ENCODE measurements around the gene GATC. TPM values are rescaled to one million over a fixed set of nuclear protein-coding genes. Genes with fewer than 3 reads are reported as not detected.

The GATC gene
- total RNA-seq, 3 donors from 2014 or later (not counting 1 experiment from before 2014, with no cell fraction given) = 16.5 to 22.8 (median 20.5) TPM

DNA sequence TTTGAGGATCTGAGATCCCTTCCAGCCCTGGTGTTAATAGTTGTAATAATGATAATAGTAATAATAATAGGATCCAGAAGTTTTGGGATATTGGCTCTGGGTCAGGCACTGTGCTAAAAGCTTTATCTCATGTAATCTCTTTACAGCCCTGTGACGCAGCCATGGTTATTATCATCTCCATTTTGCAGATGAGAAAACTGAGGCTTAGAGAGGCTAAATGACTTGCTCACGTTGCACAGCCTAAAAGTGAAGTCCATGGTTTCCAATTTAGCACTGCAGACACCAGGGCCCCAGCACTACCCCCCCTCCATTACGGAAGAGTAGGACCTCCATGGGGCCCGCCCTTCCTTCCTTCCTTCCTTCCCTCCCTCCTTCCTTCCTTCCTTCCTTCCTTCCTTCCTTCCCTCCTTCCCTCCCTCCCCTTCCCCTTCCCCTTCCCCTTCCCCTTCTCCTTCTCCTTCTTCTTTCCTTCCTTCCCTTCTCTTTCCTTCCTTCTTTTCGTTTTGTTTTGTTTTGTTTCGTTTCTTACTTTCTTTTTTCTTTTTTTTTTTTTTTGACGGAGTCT, 23.3 kb upstream of the GATC start:
- no peak for DNase-seq
- no peak overlapping the region for H3K27ac Mint-ChIP-seq
- no peak overlapping the region for H3K4me3 Mint-ChIP-seq
- H3K27me3 Mint-ChIP-seq (ENCODE audit: low read depth in 2 of 2) = peaks cover 0 to 4% of the 10 kb centered on the region in 2 donors
- no peaks in the 10 kb centered on the region for H3K4me1 Mint-ChIP-seq
- H3K27ac ChIP-seq (ENCODE audit: low read length) = no peak overlapping the region
- H3K9me3 Mint-ChIP-seq = no peaks in the 10 kb centered on the region
- no peak for ATAC-seq
- 57% methylated on average over 7 of the region's 7 CpGs for WGBS (ENCODE audit: insufficient coverage)
- intact Hi-C loops (cut with micrococcal nuclease) = no loop called here
- H3K4me3 ChIP-seq (ENCODE audit: low read length) = no peak overlapping the region
- H3K9me3 ChIP-seq (ENCODE audit: control insufficient read depth, insufficient read depth, low read length) = no peaks in the 10 kb centered on the region
- H3K36me3 ChIP-seq (ENCODE audit: control insufficient read depth, insufficient read depth, low read length) = no peaks in the 10 kb centered on the region
- H3K36me3 Mint-ChIP-seq = no peaks in the 10 kb centered on the region
- H3K4me1 ChIP-seq (ENCODE audit: control insufficient read depth, insufficient read depth, low read length) = no peaks in the 10 kb centered on the region
- TF ChIP-seq, protein P1, sequence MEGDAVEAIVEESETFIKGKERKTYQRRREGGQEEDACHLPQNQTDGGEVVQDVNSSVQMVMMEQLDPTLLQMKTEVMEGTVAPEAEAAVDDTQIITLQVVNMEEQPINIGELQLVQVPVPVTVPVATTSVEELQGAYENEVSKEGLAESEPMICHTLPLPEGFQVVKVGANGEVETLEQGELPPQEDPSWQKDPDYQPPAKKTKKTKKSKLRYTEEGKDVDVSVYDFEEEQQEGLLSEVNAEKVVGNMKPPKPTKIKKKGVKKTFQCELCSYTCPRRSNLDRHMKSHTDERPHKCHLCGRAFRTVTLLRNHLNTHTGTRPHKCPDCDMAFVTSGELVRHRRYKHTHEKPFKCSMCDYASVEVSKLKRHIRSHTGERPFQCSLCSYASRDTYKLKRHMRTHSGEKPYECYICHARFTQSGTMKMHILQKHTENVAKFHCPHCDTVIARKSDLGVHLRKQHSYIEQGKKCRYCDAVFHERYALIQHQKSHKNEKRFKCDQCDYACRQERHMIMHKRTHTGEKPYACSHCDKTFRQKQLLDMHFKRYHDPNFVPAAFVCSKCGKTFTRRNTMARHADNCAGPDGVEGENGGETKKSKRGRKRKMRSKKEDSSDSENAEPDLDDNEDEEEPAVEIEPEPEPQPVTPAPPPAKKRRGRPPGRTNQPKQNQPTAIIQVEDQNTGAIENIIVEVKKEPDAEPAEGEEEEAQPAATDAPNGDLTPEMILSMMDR (IDR thresholded peaks at IDR 0.05) = no peak
- H3K27me3 ChIP-seq (ENCODE audit: control insufficient read depth, insufficient read depth, low read length) = no peaks in the 10 kb centered on the region

GRCh38 chr12:120425797-120426196, 20.4 kb upstream of the GATC start:
- no peak for ATAC-seq
- no peaks in the 10 kb centered on the region for H3K36me3 Mint-ChIP-seq
- intact Hi-C loops (cut with micrococcal nuclease) = no loop called here

DNA sequence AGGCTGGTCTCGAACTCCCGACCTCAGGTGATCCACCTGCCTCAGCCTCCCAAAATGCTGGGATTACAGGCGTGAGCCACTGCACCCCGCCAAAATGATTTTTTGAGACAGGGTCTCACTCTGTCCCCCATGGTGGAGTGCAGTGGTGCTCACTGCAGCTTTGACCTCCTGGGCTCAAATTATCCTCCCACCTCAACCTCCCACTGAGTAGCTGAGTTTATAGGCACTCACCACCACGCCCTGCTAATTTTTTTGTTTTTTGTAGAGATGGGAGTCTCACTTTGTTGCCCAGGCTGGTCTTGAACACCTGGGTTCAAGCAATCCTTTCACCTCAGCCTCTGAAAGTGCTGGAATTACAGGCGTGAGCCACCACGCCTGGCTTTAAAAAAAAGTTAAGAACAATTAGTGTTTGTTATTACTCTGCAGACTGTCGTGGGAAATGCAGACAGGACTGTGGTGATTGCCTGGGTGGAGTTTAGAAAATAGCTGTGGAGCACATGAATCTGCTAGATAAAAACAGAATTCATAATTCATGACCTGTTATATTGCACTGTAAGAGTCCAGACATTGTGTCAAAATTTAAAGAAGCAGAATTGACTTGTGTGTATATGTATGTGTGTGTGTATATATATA, 17.5 kb upstream of the GATC start:
- Mint-ChIP-seq H3K4me3 (no peak overlapping the region), H3K4me1 (peaks cover 4 to 5% of the 10 kb centered on the region in 2 donors), H3K36me3 (no peaks in the 10 kb centered on the region), H3K27ac (no peak overlapping the region), H3K27me3 (ENCODE audit: low read depth in 2 of 2) (peaks cover 9 to 11% of the 10 kb centered on the region in 2 donors), H3K9me3 (no peaks in the 10 kb centered on the region)
- H3K4me1 ChIP-seq (ENCODE audit: control insufficient read depth, insufficient read depth, low read length) = no peaks in the 10 kb centered on the region
- no peaks in the 10 kb centered on the region for H3K36me3 ChIP-seq (ENCODE audit: control insufficient read depth, insufficient read depth, low read length)
- H3K27me3 ChIP-seq (ENCODE audit: control insufficient read depth, insufficient read depth, low read length) = no peaks in the 10 kb centered on the region
- ATAC-seq (no peak), DNase-seq (no peak)
- H3K4me3 ChIP-seq (ENCODE audit: low read length) = no peak overlapping the region
- TF ChIP-seq, protein P1 (IDR thresholded peaks at IDR 0.05) = no peak
- no peak overlapping the region for H3K27ac ChIP-seq (ENCODE audit: low read length)
- H3K9me3 ChIP-seq (ENCODE audit: control insufficient read depth, insufficient read depth, low read length) = no peaks in the 10 kb centered on the region
- intact Hi-C loops (cut with micrococcal nuclease) = no loop called here
- 68% methylated on average over 7 of the region's 8 CpGs for WGBS (ENCODE audit: insufficient coverage)

More at GRCh38 chr12:120425797-120426196, 20.4 kb upstream of the GATC start:
- peaks cover 4 to 5% of the 10 kb centered on the region in 2 donors for H3K4me1 Mint-ChIP-seq
- no peak overlapping the region for H3K4me3 Mint-ChIP-seq
- no peaks in the 10 kb centered on the region for H3K4me1 ChIP-seq (ENCODE audit: control insufficient read depth, insufficient read depth, low read length)
- no peak for DNase-seq
- no peaks in the 10 kb centered on the region for H3K27me3 ChIP-seq (ENCODE audit: control insufficient read depth, insufficient read depth, low read length)
- TF ChIP-seq, protein P1 (IDR thresholded peaks at IDR 0.05) = no peak
- no peak overlapping the region for H3K27ac Mint-ChIP-seq
- no peaks in the 10 kb centered on the region for H3K36me3 ChIP-seq (ENCODE audit: control insufficient read depth, insufficient read depth, low read length)
- H3K27ac ChIP-seq (ENCODE audit: low read length) = no peak overlapping the region
- 89% methylated on average over 2 of the region's 3 CpGs for WGBS (ENCODE audit: insufficient coverage)
- H3K9me3 ChIP-seq (ENCODE audit: control insufficient read depth, insufficient read depth, low read length) = no peaks in the 10 kb centered on the region
- no peak overlapping the region for H3K4me3 ChIP-seq (ENCODE audit: low read length)
- no peaks in the 10 kb centered on the region for H3K9me3 Mint-ChIP-seq
- H3K27me3 Mint-ChIP-seq (ENCODE audit: low read depth in 2 of 2) = peaks cover 9 to 11% of the 10 kb centered on the region in 2 donors
